Fibroblast of lung (primary cell): ENCODE measurements around the gene GNB3. TPM values are rescaled to one million over a fixed set of nuclear protein-coding genes. Genes with fewer than 3 reads are reported as not detected.

Experiments
- DNase-seq, 2 donors: peaks; one replicate each; pipeline versions ENCODE4 v3.0.0 to v3.0.0-alpha.2; 2010; ENCODE audit warnings: low read depth in 2 of 2
- H2AFZ ChIP-seq: 2 replicates; pipeline ENCODE4 v1.5.1; 2012; ENCODE audit warnings: low read length, control low read depth, inconsistent platforms
- H3K27ac ChIP-seq: 2 replicates; pipeline ENCODE4 v1.5.1; 2011; ENCODE audit warnings: low read length, control low read depth; ENCODE audit not compliant: insufficient read depth
- H3K27me3 ChIP-seq: 2 replicates; pipeline ENCODE4 v1.5.1; 2011; ENCODE audit warnings: mild to moderate bottlenecking, low read length; ENCODE audit not compliant: control insufficient read depth, insufficient read depth
- H3K36me3 ChIP-seq: 2 replicates; pipeline ENCODE4 v1.5.1; 2011; ENCODE audit warnings: low read length; ENCODE audit not compliant: control insufficient read depth, insufficient read depth
- H3K4me1 ChIP-seq: 2 replicates; pipeline ENCODE4 v1.5.1; 2011; ENCODE audit warnings: low read length; ENCODE audit not compliant: control insufficient read depth, insufficient read depth; ENCODE audit errors: extremely low read depth
- H3K4me2 ChIP-seq: 2 replicates; pipeline ENCODE4 v1.5.1; 2011; ENCODE audit warnings: low read length, control low read depth; ENCODE audit not compliant: insufficient read depth; ENCODE audit errors: extremely low read depth
- H3K4me3 ChIP-seq, 4 experiments: fragments of 200-600 bp in 1 of 4; sonication (generic) in 1 of 4; replicated peaks in 1 of 4; 2 replicates each; pipeline ENCODE4 v1.5.1; 2011 to 2016; ENCODE audit warnings: low read length in 4 of 4, low read depth in 3 of 4, mild to moderate bottlenecking in 3 of 4, control low read depth in 2 of 4, inconsistent platforms in 1 of 4, mixed read lengths in 1 of 4; ENCODE audit not compliant: insufficient read depth in 1 of 4; ENCODE audit errors: control extremely low read depth in 1 of 4
- H3K79me2 ChIP-seq: 2 replicates; pipeline ENCODE4 v1.5.1; 2012; ENCODE audit warnings: mild to moderate bottlenecking, low read length, inconsistent platforms; ENCODE audit not compliant: control insufficient read depth, insufficient read depth
- H3K9ac ChIP-seq: 2 replicates; pipeline ENCODE4 v1.5.1; 2011; ENCODE audit warnings: mild to moderate bottlenecking, low read length, control low read depth; ENCODE audit not compliant: insufficient read depth
- H3K9me3 ChIP-seq: 2 replicates; pipeline ENCODE4 v1.5.1; 2012; ENCODE audit warnings: low read depth, low read length; ENCODE audit not compliant: control insufficient read depth, insufficient read depth
- H4K20me1 ChIP-seq: 2 replicates; pipeline ENCODE4 v1.5.1; 2011; ENCODE audit warnings: low read length; ENCODE audit not compliant: control insufficient read depth, insufficient read depth; ENCODE audit errors: extremely low read depth
- CTCF ChIP-seq, 2 donors: IDR thresholded peaks in 1 of 2; conservative IDR thresholded peaks in 1 of 2; 1 replicate in 1 of 2; 2 replicates in 1 of 2; pipeline ENCODE4 v1.5.1; 2011 to 2012; ENCODE audit warnings: low read length in 2 of 2, control low read depth in 1 of 2, inconsistent platforms in 1 of 2, low read depth in 1 of 2, mild to moderate bottlenecking in 1 of 2
- EZH2 ChIP-seq: IDR thresholded peaks from 2 replicates; pipeline ENCODE4 v1.5.1; 2012; ENCODE audit warnings: low read length, control low read depth, mild to moderate bottlenecking; ENCODE audit errors: missing control alignments
- polyA plus RNA-seq, 2 donors: library from polyadenylated mRNA; depleted of rRNA in 1 of 2; stranded (reverse) in 1 of 2; unstranded in 1 of 2; fragments of >200 nt; gene quantifications; 2 replicates each; pipeline ENCODE4 v1.2.1, GENCODE V29; 2011 to 2012; ENCODE audit warnings: missing spikeins in 1 of 2
- total RNA-seq: library from RNA; depleted of rRNA; stranded (reverse); fragments of >200 nt; gene quantifications from 2 replicates; pipeline ENCODE4 v1.2.1, GENCODE V29; 2014

The GNB3 gene
- total and polyA plus RNA-seq, 2 donors (not counting 1 experiment from before 2014, with no cell fraction given), result 1.7 to 2.7 TPM

GRCh38 chr12:6807170-6807569, 33.6 kb upstream of the GNB3 start:
- Histone ChIP-seq H3K36me3 (no peaks in the 10 kb centered on the region), H3K4me2 (no peak overlapping the region), H3K79me2 (no peaks in the 10 kb centered on the region), H3K9ac (no peak overlapping the region), H3K27ac (no peak overlapping the region), H3K4me3 (no peak overlapping the region), H3K27me3 (no peaks in the 10 kb centered on the region), H3K9me3 (no peaks in the 10 kb centered on the region), H3K4me1 (no peaks in the 10 kb centered on the region), H2AFZ (no peak overlapping the region), H4K20me1 (no peaks in the 10 kb centered on the region)
- DNase-seq, result no peak
- TF ChIP-seq CTCF (conservative IDR thresholded peaks at IDR 0.05 in 1 of 2, IDR thresholded peaks at IDR 0.05 in 1 of 2; ENCODE audit: low read depth in 1 of 2, low read length in 2 of 2) (no peak), EZH2 (no peak)

DNA sequence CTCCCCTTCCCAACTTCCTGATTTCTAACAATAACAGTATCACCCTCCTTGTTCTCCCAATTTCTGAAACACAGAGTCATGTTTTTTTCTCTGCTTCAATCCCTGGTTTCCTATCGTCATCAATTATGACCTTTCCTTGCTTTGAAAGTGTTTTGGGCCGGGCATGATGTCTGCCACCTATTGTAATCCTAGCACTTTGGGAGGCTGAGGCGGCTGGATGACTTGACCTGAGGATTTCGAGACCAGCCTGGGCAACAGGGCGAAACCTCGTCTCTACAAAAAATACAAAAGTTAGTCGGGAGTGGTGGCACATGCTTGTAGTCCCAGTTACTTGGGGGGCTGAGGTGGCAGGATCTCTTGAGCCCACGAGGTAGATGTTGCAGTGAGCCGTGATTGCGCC, 31.7 kb upstream of the GNB3 start:
- H3K36me3 ChIP-seq, result no peaks in the 10 kb centered on the region
- H4K20me1 ChIP-seq, result no peaks in the 10 kb centered on the region
- no peak overlapping the region for H3K9ac ChIP-seq
- no peaks in the 10 kb centered on the region for H3K4me1 ChIP-seq
- H3K4me2 ChIP-seq, result no peak overlapping the region
- no peak overlapping the region for H3K4me3 ChIP-seq
- H2AFZ ChIP-seq, result no peak overlapping the region
- no peaks in the 10 kb centered on the region for H3K9me3 ChIP-seq
- H3K27ac ChIP-seq, result no peak overlapping the region
- no peak for TF ChIP-seq CTCF (conservative IDR thresholded peaks at IDR 0.05 in 1 of 2, IDR thresholded peaks at IDR 0.05 in 1 of 2; ENCODE audit: low read depth in 1 of 2, low read length in 2 of 2)
- no peak for DNase-seq
- H3K79me2 ChIP-seq, result no peaks in the 10 kb centered on the region
- no peaks in the 10 kb centered on the region for H3K27me3 ChIP-seq

DNA sequence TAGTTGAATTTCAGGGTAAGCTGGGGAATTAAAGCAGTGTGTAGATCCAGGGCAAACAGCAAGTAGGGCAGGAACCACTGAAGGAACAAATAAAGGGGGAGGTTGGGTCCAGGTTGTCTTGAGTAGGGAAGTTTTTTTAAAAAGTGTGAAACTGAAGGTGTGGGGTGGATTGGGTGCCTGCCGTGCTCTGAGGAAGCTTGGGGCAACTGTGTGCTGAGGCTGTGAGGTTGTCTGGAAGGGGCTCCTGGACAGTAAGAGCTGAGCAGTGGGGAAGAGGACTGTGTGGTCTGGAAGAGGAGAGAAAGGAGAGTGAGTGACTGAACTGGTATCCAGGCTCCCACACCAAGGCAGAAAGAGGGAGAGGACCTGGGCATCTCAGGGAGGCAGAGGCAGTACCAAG, 30.0 kb upstream of the GNB3 start:
- Histone ChIP-seq H4K20me1 (no peaks in the 10 kb centered on the region), H2AFZ (no peak overlapping the region), H3K36me3 (no peaks in the 10 kb centered on the region), H3K4me1 (no peaks in the 10 kb centered on the region), H3K4me2 (no peak overlapping the region), H3K9ac (no peak overlapping the region), H3K27ac (no peak overlapping the region), H3K4me3 (no peak overlapping the region), H3K79me2 (no peaks in the 10 kb centered on the region), H3K9me3 (no peaks in the 10 kb centered on the region), H3K27me3 (no peaks in the 10 kb centered on the region)
- no peak for DNase-seq
- TF ChIP-seq EZH2 (no peak), CTCF (conservative IDR thresholded peaks at IDR 0.05 in 1 of 2, IDR thresholded peaks at IDR 0.05 in 1 of 2; ENCODE audit: low read depth in 1 of 2, low read length in 2 of 2) (no peak)
